WTC11 (cell line): ENCODE data around the gene KIF5A. TPM values are rescaled to one million over a fixed set of nuclear protein-coding genes. Genes with fewer than 3 reads are reported as not detected.

Experiments used
- AR ChIP-seq: fragments of 250-450 bp; sonication (Bioruptor Pico); IDR thresholded peaks from 2 replicates; pipeline ENCODE4 v1.9.0; 2021; ENCODE audit warnings: mild to moderate bottlenecking
- CREB1 ChIP-seq: sonication (generic); formaldehyde crosslinking; IDR thresholded peaks from 2 replicates; pipeline ENCODE4 v1.8.0; 2023; ENCODE audit warnings: mild to moderate bottlenecking, missing genetic modification reagents
- ELF4 ChIP-seq: sonication (generic); formaldehyde crosslinking; IDR thresholded peaks from 2 replicates; pipeline ENCODE4 v1.8.1; 2022; ENCODE audit warnings: low read depth, mild to moderate bottlenecking, moderate library complexity, missing genetic modification reagents
- GRHL2 ChIP-seq: fragments of 250-450 bp; sonication (Bioruptor Pico); IDR thresholded peaks from 2 replicates; pipeline ENCODE4 v1.8.0; 2022; ENCODE audit warnings: mild to moderate bottlenecking, moderate library complexity; ENCODE audit not compliant: insufficient replicate concordance, severe bottlenecking
- IRF1 ChIP-seq: sonication (generic); formaldehyde crosslinking; IDR thresholded peaks from 2 replicates; pipeline ENCODE4 v1.8.0; 2023; ENCODE audit warnings: missing genetic modification reagents
- MXD4 ChIP-seq: fragments of 250-450 bp; sonication (Bioruptor Pico); IDR thresholded peaks from 2 replicates; pipeline ENCODE4 v1.8.0; 2021; ENCODE audit warnings: mild to moderate bottlenecking, moderate library complexity, borderline replicate concordance
- NFATC4 ChIP-seq: fragments of 250-450 bp; sonication (Bioruptor Pico); IDR thresholded peaks from 2 replicates; pipeline ENCODE4 v1.9.0; 2021; ENCODE audit warnings: mild to moderate bottlenecking
- NR3C1 ChIP-seq: sonication (generic); formaldehyde crosslinking; conservative IDR thresholded peaks from 2 replicates; pipeline ENCODE4 v1.8.1; 2023; ENCODE audit warnings: low read depth, mild to moderate bottlenecking, missing genetic modification reagents
- PRDM15 ChIP-seq: sonication (generic); formaldehyde crosslinking; IDR thresholded peaks from 2 replicates; pipeline ENCODE4 v1.8.0; 2022; ENCODE audit warnings: missing genetic modification reagents
- SOX15 ChIP-seq: fragments of 250-450 bp; sonication (Bioruptor Pico); IDR thresholded peaks from 2 replicates; pipeline ENCODE4 v1.9.0; 2021; ENCODE audit warnings: mild to moderate bottlenecking
- TCF7 ChIP-seq: sonication (generic); formaldehyde crosslinking; IDR thresholded peaks from 2 replicates; pipeline ENCODE4 v1.8.0; 2022; ENCODE audit warnings: mild to moderate bottlenecking, low read depth, missing genetic modification reagents, moderate library complexity
- ZBTB21 ChIP-seq: sonication (generic); formaldehyde crosslinking; IDR thresholded peaks from 2 replicates; pipeline ENCODE4 v1.8.1; 2023; ENCODE audit warnings: mild to moderate bottlenecking, missing genetic modification reagents, borderline replicate concordance
- ZNF121 ChIP-seq: sonication (generic); formaldehyde crosslinking; IDR thresholded peaks from 2 replicates; pipeline ENCODE4 v1.8.0; 2023; ENCODE audit warnings: missing genetic modification reagents
- ZNF317 ChIP-seq: sonication (generic); formaldehyde crosslinking; IDR thresholded peaks from 2 replicates; pipeline ENCODE4 v1.8.1; 2023; ENCODE audit warnings: low read depth, mild to moderate bottlenecking, moderate library complexity, missing genetic modification reagents, borderline replicate concordance
- ZNF423 ChIP-seq: fragments of 250-450 bp; sonication (Bioruptor Pico); IDR thresholded peaks from 2 replicates; pipeline ENCODE4 v2.1.2; 2022; ENCODE audit warnings: mild to moderate bottlenecking, moderate library complexity
- ZNF671 ChIP-seq: fragments of 250-450 bp; sonication (Bioruptor Pico); IDR thresholded peaks from 2 replicates; pipeline ENCODE4 v1.8.0; 2021; ENCODE audit warnings: mild to moderate bottlenecking
- total RNA-seq: library from RNA; stranded (reverse); gene quantifications from 3 replicates; pipeline ENCODE4 v1.2.3, GENCODE V29; 2021
- TF ChIP-seq, protein P1 (sequence below): sonication (generic); formaldehyde crosslinking; IDR thresholded peaks from 2 replicates; pipeline ENCODE4 v1.8.1; 2022; ENCODE audit warnings: missing genetic modification reagents, borderline replicate concordance
- TF ChIP-seq, protein P2 (sequence below): sonication (generic); formaldehyde crosslinking; IDR thresholded peaks from 2 replicates; pipeline ENCODE4 v1.8.1; 2023; ENCODE audit warnings: mild to moderate bottlenecking, missing genetic modification reagents, moderate library complexity
- TF ChIP-seq, protein P3 (sequence below): fragments of 250-450 bp; sonication (Bioruptor Pico); IDR thresholded peaks from 2 replicates; pipeline ENCODE4 v2.1.2; 2022; ENCODE audit warnings: mild to moderate bottlenecking, moderate library complexity
- TF ChIP-seq, protein P4 (sequence below): sonication (generic); formaldehyde crosslinking; IDR thresholded peaks from 2 replicates; pipeline ENCODE4 v1.8.0; 2022; ENCODE audit warnings: mild to moderate bottlenecking, missing genetic modification reagents
- TF ChIP-seq, protein P5 (sequence below): sonication (generic); formaldehyde crosslinking; conservative IDR thresholded peaks from 2 replicates; pipeline ENCODE4 v1.8.1; 2023; ENCODE audit warnings: mild to moderate bottlenecking, low read depth, missing genetic modification reagents, moderate library complexity

Gene KIF5A
- total RNA-seq, 1 experiment from 2014 or later: 16.1 TPM

GRCh38 chr12:57632958-57633840 lies 83.4 kb downstream of the KIF5A start, which contains the start of gene B4GALNT1 (continued):
- TF ChIP-seq AR (CRISPR knock-in tag) (no peak), GRHL2 (CRISPR knock-in tag) (no peak), MXD4 (CRISPR knock-in tag) (no peak), ZNF121 (CRISPR knock-in tag) (no peak), SOX15 (no peak), CREB1 (CRISPR knock-in tag) (no peak), PRDM15 (CRISPR knock-in tag) (peak; percentile 58; the same call in 1 of the 2 replicates), NR3C1 (CRISPR knock-in tag) (no peak), ZNF423 (CRISPR knock-in tag) (no peak), ZNF317 (CRISPR knock-in tag) (no peak), TCF7 (CRISPR knock-in tag) (no peak), NFATC4 (CRISPR knock-in tag) (no peak), ZBTB21 (no peak), IRF1 (CRISPR knock-in tag) (peak; percentile 53; the same call in 1 of the 2 replicates), ELF4 (CRISPR knock-in tag) (no peak), ZNF671 (CRISPR knock-in tag) (no peak)
- TF ChIP-seq, protein P1, sequence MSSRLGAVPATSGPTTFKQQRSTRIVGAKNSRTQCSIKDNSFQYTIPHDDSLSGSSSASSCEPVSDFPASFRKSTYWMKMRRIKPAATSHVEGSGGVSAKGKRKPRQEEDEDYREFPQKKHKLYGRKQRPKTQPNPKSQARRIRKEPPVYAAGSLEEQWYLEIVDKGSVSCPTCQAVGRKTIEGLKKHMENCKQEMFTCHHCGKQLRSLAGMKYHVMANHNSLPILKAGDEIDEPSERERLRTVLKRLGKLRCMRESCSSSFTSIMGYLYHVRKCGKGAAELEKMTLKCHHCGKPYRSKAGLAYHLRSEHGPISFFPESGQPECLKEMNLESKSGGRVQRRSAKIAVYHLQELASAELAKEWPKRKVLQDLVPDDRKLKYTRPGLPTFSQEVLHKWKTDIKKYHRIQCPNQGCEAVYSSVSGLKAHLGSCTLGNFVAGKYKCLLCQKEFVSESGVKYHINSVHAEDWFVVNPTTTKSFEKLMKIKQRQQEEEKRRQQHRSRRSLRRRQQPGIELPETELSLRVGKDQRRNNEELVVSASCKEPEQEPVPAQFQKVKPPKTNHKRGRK (CRISPR knock-in tag): no peak
- TF ChIP-seq, protein P2, sequence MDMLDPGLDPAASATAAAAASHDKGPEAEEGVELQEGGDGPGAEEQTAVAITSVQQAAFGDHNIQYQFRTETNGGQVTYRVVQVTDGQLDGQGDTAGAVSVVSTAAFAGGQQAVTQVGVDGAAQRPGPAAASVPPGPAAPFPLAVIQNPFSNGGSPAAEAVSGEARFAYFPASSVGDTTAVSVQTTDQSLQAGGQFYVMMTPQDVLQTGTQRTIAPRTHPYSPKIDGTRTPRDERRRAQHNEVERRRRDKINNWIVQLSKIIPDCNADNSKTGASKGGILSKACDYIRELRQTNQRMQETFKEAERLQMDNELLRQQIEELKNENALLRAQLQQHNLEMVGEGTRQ (CRISPR knock-in tag): no peak
- TF ChIP-seq, protein P3, sequence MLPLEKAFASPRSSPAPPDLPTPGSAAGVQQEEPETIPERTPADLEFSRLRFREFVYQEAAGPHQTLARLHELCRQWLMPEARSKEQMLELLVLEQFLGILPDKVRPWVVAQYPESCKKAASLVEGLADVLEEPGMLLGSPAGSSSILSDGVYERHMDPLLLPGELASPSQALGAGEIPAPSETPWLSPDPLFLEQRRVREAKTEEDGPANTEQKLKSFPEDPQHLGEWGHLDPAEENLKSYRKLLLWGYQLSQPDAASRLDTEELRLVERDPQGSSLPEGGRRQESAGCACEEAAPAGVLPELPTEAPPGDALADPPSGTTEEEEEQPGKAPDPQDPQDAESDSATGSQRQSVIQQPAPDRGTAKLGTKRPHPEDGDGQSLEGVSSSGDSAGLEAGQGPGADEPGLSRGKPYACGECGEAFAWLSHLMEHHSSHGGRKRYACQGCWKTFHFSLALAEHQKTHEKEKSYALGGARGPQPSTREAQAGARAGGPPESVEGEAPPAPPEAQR (CRISPR knock-in tag): no peak
- TF ChIP-seq, protein P4, sequence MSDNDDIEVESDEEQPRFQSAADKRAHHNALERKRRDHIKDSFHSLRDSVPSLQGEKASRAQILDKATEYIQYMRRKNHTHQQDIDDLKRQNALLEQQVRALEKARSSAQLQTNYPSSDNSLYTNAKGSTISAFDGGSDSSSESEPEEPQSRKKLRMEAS (CRISPR knock-in tag): peak; percentile 87
- TF ChIP-seq, protein P5, sequence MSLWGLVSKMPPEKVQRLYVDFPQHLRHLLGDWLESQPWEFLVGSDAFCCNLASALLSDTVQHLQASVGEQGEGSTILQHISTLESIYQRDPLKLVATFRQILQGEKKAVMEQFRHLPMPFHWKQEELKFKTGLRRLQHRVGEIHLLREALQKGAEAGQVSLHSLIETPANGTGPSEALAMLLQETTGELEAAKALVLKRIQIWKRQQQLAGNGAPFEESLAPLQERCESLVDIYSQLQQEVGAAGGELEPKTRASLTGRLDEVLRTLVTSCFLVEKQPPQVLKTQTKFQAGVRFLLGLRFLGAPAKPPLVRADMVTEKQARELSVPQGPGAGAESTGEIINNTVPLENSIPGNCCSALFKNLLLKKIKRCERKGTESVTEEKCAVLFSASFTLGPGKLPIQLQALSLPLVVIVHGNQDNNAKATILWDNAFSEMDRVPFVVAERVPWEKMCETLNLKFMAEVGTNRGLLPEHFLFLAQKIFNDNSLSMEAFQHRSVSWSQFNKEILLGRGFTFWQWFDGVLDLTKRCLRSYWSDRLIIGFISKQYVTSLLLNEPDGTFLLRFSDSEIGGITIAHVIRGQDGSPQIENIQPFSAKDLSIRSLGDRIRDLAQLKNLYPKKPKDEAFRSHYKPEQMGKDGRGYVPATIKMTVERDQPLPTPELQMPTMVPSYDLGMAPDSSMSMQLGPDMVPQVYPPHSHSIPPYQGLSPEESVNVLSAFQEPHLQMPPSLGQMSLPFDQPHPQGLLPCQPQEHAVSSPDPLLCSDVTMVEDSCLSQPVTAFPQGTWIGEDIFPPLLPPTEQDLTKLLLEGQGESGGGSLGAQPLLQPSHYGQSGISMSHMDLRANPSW: no peak
